GM18498 (cell line): ENCODE data around the gene PPP1CA.
A peak's percentile ranks its signal among the peaks of the same experiment; 100 is the strongest.

Experiments
- ATAC-seq: cut with Tn5 transposase; IDR thresholded peaks from one replicate; pipeline ENCODE4 v1.9.1; 2021; ENCODE audit warnings: mild to moderate bottlenecking, moderate library complexity; ENCODE audit not compliant: unreplicated experiment

Gene PPP1CA

DNA sequence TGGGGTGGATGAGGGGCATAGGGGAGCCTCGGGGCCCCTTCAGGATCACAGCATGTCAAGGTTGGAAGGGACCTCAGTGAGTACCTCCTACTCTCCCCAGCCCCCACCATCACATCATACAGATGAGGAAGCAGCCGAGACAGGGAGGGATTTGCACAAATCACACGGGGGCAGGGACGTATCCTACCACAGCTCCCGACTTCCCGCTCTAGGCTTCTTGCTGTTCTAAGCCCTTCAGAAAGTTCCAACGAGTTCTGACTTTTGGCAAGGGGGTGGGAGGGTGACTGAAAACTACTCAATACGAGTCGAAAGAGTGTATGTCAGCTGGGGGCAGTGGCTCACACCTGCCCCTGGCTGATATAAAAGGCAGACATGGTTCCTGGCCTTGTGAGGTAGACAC lies 14.6 kb downstream of the PPP1CA start:
- no peak for ATAC-seq

DNA sequence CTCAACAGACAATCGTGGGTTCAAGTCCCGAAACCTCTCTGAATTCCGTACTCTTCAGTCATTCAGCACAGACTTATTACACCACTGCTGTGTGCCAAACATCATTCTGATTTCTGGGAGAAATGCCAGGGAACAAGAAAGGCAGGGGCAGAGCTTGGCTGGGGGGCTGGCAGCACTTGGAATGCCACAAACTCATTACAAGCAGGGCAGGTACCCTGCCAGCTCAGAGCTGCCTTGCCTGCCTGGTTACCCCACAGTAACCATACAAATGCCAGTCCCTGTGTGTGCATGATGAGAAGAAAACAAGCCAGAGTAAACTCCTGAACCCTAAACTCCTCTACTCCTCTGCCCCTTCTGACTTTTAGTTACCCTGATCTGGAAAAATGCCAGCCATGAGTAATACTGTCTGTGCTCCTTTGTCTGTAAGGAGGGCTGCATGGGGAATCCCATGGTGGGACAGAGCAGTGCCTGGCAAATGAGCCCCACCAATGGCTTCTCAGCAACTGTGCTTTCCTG lies 16.7 kb downstream of the PPP1CA start:
- no peak for ATAC-seq

DNA sequence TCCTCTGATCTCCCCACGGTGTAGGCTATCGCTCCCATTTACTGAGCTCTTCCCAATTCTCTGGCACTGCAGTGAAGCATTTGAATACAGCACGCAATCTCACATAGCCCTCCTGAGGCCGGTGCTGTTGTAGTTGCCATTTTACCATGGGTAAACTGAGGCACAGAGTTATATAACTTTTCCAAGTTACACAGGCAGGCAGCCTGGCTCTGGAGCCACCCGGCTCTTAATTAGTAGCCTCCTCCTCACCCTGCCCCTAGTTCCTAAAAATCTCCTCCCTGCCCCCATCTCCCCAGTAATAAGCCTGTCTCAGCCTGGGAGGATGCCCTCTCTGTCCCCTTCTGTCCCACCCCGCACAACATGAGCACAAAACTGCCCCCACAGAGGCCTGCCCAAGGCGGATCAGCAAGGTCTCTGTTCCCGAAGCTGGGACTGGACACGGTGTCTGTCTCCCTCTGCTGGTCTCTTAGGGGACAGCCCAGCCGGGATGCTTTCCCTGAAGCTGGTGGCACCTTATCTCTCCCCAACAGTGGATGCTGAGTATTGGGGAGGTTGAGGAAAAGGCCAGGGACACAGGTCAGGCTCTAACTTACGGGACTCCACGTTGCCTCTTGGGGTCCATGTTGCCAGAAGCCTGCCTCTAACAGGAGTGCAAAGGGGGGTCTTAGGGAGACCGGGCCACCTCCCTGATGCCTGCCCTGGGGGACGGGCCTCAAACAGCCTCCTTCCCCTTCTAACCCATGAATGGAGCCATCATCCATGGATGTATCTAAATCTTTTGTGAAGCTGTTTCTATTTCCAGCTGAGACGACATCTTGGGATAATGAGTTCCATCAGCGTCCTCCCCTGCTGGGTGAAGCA lies 19.2 kb downstream of the PPP1CA start:
- ATAC-seq = no peak

DNA sequence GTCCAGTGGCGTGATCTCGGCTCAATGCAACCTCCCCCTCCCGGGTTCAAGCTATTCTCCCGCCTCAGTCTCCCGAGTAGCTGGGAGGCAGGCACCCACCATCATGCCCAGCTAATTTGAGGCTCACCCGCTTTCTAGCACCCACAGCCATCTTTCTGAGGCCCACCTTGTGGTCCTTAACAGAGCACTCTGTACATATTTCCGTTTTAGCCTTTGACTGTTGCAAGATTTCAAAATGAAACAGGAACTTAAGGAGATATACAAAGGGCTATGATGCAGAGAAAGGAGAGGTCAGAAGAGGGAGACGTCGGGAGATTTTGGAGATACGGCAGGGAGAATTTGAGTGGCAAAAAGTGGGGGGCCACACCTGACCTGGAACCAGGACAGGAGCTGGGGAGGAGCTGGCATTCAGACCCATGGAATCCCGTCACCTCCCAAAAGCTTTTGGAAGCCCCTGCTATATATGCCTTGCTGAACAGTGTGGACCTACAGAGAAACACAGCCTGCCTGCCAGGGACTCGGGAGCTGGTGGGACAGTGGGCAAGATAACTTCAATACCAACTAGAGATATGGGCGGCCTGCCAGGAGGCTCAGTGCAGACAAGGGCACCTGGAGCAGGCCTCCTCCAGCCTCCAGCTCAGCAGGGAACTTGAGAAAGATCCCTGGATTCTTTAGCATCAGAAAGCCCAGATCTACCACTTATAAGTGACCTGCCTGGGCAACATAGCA lies 20.2 kb downstream of the PPP1CA start:
- no peak for ATAC-seq

DNA sequence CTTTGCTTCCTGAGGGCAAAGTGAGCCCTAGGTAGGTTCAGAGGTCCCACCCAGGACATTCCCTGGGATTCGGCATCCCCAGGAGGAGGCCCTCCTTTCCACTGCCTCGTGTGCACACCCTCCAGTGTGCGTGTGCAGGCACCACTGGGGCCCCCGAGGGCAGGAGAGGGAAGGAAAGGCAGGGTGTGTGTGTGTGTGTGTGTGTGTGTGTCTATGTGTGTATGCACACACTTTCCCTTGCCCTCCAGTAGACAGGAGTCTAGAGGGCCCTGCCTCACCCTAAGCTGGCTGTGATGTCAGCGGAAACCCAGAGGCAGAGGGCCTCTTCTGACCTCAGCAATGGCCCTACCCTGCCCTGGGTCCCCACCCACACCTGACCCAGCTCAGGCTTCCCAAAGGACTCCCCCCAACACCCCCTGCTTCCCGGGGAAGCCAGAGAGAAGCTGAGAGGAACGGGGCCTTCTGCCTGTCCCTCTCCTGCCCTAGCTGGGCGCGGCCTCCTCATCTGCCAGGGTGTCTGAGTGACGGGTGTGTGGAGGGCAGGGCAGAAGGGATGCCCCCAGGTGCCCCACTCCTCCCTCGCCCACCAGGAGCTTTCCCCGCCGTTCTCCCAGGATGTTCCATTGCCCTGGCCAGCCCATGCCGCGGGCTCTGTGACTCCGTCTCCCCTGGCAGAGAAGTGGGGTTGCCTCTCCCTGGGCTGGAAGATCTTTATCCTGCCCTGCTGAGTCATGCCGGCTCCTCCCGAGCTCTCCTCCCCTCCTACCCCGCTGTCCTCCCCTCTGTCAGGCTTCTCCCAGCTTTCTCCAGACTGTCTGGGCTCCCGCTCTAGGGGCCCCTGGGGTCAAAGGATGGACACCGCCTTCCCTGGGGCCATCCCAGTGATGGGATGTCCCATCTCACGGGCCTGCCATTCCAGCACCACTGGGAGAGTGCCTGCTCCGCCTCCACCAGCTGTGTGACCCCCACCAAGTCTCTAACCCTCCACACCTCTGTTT lies 22.3 kb downstream of the PPP1CA start:
- no peak for ATAC-seq

DNA sequence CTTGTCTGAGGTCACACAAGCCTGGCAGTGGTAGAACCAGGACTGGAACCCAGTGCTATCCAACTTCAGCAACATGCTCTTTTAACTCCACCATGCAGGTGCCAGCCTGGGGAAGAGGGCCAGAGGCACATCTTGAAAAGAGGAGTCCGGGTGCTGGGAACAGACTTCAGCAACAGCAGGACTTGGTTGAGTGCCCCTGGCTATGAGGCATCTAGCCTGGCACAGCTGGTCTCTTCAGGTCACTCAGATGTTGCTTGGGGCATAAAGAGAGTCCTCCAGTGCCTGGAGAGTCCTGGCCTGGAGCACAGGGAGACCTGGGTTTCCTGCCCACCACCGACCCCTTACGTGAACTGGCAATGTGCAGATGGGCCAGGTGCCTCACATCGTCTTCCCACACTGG lies 23.1 kb downstream of the PPP1CA start:
- no peak for ATAC-seq

DNA sequence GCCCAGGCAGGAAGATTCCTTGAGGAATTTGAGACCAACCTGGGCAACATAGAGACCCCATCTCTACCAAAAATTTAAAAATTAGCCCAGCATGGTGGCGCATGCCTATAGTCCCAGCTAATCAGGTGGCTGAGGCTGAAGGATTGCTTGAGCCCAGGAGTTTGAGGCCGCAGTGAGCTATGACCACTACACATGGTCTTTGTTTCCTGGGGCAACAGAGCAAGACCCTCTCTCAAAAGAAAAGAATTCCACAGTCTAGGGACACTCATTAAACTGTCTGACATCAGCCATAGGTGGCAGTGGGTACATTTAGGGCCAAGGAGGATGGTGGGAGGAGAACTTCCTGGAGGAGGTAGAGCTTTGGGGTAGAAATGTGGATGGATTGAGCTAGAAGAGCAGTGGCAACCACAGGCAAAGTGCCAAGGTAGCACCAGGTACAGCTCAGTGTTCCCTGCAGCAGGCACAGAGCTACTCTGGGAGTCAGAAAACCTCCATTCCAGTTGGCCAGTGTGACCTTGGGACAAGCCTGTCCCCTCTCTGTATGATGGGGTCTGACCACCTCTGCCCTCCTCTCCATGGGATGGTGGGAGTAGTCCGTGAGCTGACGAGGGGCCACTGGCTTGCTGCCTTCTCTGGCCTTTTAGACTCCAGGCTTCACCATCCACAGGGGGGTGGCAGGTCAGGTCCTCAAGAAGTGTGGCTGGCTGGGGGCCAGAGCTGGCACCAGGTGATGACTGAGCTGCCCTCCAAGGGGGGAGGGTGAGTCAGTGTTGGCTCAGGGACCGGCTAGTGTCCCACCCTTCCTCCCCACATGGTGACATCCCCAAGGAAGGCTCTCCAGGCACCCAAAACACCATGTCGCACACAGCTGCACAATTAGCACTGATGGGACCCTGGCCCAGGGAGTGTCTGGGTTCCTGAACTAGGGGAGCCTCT lies 24.5 kb downstream of the PPP1CA start:
- ATAC-seq = no peak

DNA sequence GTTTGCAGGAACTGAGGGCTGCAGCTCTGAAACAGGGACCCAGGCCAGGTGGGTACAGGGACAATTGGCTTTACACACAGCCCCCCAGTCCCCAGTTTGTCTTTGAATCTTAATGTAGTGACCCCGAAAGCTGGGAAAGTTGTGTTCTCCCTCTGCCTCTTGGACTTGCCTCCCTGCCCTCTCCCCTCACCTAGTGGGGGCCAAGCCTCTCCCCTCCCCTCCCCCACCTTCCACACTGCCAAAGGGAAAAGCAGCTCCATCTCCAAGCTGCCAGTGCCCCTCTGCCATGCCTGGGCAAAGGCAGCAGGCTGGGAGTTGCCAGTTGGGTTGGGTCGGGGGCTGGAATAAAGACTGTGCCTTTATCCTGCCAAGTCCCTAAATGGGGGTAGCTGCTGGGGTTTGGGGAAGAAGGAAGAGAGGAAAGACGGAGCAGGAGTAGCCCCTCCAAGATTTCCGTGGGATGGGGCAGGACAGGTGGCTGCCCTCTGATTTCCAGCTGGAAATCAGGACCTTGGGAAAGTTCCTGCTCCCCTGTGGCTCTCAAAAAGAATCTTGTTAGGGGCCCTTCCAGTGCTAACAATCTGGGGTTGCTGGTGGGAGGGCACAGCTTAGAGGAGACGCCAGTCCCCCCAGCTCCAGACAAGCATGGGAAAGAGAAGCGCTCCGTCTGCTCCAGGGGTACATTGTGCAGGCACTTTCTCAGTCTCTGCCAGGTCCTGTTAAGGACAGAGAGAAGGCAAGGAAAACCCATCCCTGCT lies 25.4 kb downstream of the PPP1CA start:
- ATAC-seq = no peak

DNA sequence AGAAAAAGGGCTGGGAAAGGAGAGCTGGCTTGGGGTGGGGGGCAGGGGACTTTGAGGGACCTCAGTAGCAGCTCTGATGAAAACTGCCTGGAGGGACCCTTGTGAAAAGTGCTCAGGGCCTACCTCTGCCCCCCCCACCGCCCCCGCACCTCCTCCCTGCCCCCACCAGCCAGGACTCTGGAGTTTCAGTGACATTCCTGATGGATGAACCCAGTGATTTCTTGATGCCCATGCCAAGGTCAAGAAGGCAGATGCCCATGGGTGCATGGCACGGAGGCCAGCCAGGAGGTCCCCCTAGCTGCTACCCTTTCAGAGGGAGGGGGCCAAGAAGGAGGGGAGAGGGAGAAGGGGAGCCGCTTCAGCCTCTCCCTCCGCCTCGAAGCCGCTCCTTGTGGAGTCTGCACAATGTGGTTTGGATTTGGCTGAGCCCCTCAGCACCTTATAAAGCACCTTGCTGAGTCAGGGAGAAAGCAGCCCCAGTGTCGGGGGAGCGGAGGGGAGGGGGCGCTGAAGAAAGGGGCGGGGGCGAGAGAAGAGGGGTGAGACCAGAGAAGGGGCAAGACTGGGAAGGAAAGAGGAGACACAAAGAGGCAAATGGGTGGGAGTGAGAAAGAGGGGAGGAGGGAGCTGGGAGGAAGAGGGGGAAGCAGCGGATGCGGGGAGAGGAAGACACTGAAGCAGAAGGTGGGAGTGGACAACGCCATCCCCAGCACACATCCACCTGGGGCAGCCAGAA lies 26.2 kb downstream of the PPP1CA start:
- no peak for ATAC-seq

DNA sequence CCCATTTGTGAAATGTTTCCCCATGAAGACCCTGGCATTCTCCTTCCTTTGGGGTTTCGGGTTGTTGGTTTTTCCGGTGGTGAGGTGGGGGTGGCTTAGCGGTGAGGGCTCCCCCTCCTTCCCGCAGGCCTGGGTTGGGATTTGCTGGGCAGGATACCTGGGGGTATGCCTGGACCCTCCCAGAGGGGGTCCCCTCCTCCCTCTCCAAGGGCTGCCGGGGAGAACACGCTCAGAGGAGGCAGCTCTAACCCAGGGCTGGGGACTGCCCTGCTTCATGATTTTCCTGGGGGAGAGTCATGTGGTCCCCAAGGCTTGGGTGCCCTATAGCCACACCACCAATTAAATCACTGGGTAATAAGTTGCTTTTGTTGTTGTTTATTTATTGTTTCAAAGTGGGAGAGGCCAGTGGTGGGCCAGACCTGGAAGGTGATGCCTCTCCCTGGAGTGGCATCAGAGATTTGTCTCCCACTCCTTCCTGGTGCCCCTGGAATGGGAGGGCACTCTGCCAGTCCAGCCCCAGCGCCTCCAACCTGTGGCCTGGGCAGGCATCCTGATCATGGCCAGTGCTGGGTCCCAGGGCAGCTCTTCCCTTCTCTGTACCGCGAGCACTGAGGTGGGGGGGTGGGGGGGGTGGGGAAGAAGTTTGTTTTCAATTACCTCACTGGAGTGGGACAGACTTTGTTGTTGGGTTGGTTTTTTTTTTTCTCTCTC lies 26.9 kb downstream of the PPP1CA start:
- ATAC-seq = no peak

DNA sequence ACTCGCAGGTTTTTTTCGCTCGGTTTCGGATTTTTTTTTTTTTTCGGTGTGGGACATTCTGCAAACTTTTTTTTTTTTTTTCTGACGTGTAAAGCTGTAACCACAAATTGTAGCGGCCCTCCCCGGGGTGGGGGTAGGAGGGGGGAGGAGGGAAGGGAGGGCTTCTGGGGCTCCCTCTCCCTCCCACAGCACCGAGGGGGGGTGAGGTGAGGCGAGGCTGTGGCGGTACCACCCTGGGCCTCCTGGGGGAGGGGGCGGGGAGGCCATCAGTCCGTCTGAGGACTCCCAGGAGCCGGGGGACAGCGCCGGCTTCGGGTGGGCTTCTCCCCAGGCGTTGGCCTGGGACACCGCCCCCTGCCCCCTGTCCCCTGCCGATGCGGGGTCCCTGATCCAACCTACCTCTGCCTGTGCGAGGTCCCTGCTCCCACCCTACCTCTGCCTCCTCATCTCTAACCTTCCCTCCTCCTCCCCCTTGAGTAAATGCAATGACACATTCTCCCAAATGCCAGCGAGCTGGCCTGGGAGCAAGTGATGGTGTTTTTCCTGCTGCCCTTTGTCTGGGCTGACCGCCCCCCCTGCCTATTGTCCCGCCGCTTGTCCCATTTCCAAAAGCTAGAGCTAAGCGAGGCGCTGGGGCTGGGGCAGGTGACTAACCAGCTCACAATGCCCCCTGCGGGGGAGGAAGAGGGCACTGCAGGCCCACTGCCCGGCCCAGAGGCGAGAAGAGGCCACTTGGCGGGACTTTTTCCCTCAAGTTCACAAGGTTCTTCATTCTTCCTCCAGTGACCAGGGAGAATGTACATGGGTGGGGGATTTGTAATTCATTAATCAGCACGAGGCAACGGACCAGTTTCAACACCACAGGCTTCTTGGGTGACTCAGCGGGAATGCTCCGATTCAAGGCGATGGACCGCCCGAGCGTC lies 27.7 kb downstream of the PPP1CA start:
- ATAC-seq = peak; percentile 25

DNA sequence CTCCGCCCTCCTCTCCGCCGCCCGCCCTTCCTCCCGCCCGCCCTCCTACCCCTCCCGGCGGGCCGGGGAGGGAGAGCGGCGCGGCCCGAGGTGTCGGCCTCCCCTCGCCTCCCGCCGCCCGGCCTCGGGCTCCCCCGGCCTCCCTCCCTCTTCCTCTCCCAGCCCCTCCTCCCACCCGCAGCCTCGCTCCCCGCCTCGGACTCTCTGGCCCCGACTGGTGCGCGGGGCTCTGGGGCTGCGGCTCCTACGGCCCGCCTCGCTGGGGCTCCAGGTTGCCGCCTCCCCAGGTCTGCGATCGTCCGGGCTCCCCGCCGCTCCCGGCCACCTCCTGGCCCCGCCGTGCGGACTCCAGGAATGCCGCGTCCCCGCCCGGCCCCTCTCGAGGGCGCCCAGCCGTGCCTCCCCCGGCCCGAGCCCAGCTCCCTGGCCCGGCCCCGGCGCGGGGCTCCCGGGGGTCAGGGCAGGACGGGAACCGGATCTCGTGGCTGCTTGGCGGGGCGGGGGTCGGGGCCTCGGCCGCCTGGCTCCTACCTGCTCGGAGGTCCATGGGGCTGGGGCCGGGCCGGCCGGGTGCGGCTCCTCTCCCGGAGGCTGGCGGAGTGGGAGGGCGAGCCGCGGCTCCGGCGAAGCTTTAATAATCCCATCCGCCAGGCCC lies 28.5 kb downstream of the PPP1CA start, which contains the start of gene CLCF1:
CLCF1 (minus strand) TSS at position 606 of the 655 bp plus-strand sequence; CDS start at position 547, 59 bp downstream.
- ATAC-seq = peak; percentile 27

DNA sequence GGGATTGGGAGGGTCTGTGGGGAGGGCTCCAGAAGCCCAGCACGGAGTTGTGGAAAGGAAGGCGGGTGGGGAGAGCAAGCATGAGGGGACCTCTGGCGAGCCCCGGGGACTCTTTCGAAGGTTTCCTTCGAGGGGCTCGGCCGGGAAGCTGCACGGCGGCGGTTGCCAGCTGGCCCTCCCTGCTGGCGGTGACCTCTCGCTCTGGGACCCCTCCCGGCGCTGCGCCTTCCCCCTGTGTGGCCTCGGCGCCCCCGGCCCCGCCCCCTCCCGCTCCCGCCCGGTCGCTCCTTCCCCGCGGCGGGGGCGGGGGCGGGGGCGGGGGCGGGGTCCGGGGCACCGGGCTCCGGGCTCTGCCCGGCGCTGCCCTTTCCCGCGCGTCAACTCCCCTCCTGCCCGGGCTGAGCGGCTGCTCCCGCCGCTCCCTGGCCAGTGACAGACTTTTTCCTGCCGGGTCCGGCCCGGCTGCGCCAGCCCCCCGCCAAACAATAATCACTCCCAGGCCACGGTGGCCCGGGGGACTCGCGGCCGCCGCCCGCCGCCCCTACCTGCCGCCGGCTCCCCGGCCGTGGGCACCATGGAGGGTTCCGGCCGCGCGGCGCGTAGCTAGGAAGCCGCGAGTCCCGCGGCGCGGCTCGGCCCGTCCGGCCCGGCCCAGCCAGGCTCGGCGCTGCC lies 29.2 kb downstream of the PPP1CA start:
- peak; percentile 5 for ATAC-seq

DNA sequence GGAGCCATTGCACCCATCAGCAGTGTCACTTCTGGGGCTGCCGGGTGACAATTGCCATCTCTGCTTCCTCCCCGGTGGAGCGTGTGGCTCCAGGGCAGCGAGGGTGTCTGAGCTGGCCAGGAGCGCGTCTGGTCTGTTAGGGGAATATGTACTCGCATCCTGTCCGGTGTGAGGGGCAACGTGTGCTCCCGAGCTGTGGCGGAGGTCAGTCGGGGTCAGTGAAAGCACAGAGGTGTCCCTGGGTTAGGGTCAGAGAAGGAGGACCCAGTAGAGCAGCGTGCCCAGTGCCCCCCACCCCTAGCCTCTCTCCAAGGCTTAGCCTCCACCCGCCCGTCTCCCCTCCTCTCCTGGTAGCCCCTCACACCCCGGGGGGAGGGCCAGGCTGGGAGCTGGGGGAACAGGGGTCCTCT lies 29.7 kb downstream of the PPP1CA start:
- no peak for ATAC-seq

DNA sequence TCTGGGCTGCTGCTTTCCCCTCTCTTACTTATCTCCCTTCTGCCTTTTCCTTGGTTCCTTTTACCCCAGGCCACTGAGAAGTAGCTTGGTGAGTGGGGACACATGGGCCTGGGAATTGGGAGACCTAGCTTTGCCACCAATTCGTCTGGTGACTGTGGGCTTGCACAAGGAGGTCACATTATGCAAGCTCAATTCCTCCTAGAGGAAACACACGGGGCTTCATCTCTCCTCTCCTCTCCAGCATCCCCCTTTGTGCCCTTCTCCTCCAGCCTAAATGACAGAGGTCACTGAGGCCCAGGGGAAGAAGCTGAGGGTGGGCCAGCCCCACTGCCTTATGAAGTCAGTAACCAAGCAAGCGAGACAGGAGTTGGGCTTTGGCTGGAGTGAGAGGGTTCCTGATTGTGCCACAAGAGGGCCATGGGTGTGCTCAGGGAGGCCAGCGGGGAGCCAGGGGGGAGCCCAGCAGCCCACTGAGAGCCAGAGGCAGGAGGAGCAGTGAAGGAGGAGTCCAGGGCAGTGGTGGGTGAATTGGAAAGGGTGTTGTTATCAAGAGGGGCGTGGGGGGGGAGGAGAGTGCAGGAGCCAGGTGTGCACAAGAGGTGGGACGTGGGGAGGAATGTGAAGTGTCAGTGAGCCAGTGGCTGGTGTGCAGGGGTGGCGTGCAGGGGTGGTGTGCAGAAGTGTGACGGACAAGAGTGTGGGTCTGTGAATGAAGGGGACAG lies 30.3 kb downstream of the PPP1CA start:
- no peak for ATAC-seq
